ENCODE measurements around the gene MT2A.

MT2A gene

GRCh38 chr16:56600398-56600999 lies 7.9 kb upstream of the MT2A start:
- no peak for DNase-seq (ENCODE audit: low read depth in 2 of 2)

- DNase-seq (ENCODE audit: low read depth in 2 of 2), result no peak
Observed at GRCh38 chr16:56601325-56601724, 7.1 kb upstream of the MT2A start.

GRCh38 chr16:56603589-56603988 lies 4.8 kb upstream of the MT2A start:
- DNase-seq (ENCODE audit: low read depth in 2 of 2), result no peak

GRCh38 chr16:56604966-56605365 lies 3.4 kb upstream of the MT2A start:
- DNase-seq (ENCODE audit: low read depth in 2 of 2), result no peak

- DNase-seq (ENCODE audit: low read depth in 2 of 2), result no peak
Observed at GRCh38 chr16:56605475-56605874, 2.9 kb upstream of the MT2A start.

GRCh38 chr16:56606071-56606475 lies 2.3 kb upstream of the MT2A start:
- DNase-seq (ENCODE audit: low read depth in 2 of 2), result no peak

- DNase-seq (ENCODE audit: low read depth in 2 of 2), result no peak
Observed at GRCh38 chr16:56606476-56607108, 1.8 kb upstream of the MT2A start.

- no peak for DNase-seq (ENCODE audit: low read depth in 2 of 2)
Observed at GRCh38 chr16:56607109-56607618, 1.2 kb upstream of the MT2A start.

GRCh38 chr16:56607675-56608042 lies 725 bp upstream of the MT2A start:
- no peak for DNase-seq (ENCODE audit: low read depth in 2 of 2)

GRCh38 chr16:56608876-56609462 lies 585 bp downstream of the MT2A start:
- no peak for DNase-seq (ENCODE audit: low read depth in 2 of 2)

GRCh38 chr16:56609463-56609921 lies 1.1 kb downstream of the MT2A start:
- peak; percentile 57 to 66 for DNase-seq (ENCODE audit: low read depth in 2 of 2)

GRCh38 chr16:56610017-56610608 lies 1.7 kb downstream of the MT2A start:
- DNase-seq (ENCODE audit: low read depth in 2 of 2), result peak; percentile 69 to 77

GRCh38 chr16:56610609-56611111 lies 2.3 kb downstream of the MT2A start:
- no peak for DNase-seq (ENCODE audit: low read depth in 2 of 2)

- no peak for DNase-seq (ENCODE audit: low read depth in 2 of 2)
Observed at GRCh38 chr16:56611281-56611833, 3.0 kb downstream of the MT2A start.

GRCh38 chr16:56613706-56614105 lies 5.3 kb downstream of the MT2A start:
- DNase-seq (ENCODE audit: low read depth in 2 of 2), result no peak

- DNase-seq (ENCODE audit: low read depth in 2 of 2), result no peak
Observed at GRCh38 chr16:56614549-56614991, 6.2 kb downstream of the MT2A start.

GRCh38 chr16:56615353-56615752 lies 7.0 kb downstream of the MT2A start:
- DNase-seq (ENCODE audit: low read depth in 2 of 2), result no peak

GRCh38 chr16:56616608-56617211 lies 8.3 kb downstream of the MT2A start:
- no peak for DNase-seq (ENCODE audit: low read depth in 2 of 2)

GRCh38 chr16:56617212-56618085 lies 9.1 kb downstream of the MT2A start:
- DNase-seq (ENCODE audit: low read depth in 2 of 2), result no peak

GRCh38 chr16:56618138-56618537 lies 9.8 kb downstream of the MT2A start:
- no peak for DNase-seq (ENCODE audit: low read depth in 2 of 2)

Data from stimulated activated CD8-positive, alpha-beta memory T cell treated with anti-CD3 and anti-CD28 coated beads, Interleukin-7, amount 100 ng/mL, for 4 hours (primary cell).